ENCODE results near the gene EMP2. TPM values are rescaled to one million over a fixed set of nuclear protein-coding genes. Genes with fewer than 3 reads are reported as not detected.

Gene EMP2
- polyA plus RNA-seq, 2 donors, result 68.6 to 90.9 TPM

GRCh38 chr16:10581507-10581906 is 1.1 kb upstream of the EMP2 start:
- Histone ChIP-seq H3K36me3 (ENCODE audit: control insufficient read depth in 2 of 2, insufficient read depth in 2 of 2, low read length in 1 of 2) (no peaks in the 10 kb centered on the region), H3K4me1 (ENCODE audit: control insufficient read depth in 2 of 2, insufficient read depth in 2 of 2, low read length in 1 of 2) (peaks cover 13 to 19% of the 10 kb centered on the region in 2 donors), H3K27ac (ENCODE audit: low read depth in 2 of 2, low read length in 1 of 2) (peak overlapping the region; percentile 21 to 96), H3K9me3 (ENCODE audit: control insufficient read depth in 2 of 2, insufficient read depth in 1 of 2, low read depth in 1 of 2, low read length in 1 of 2) (no peaks in the 10 kb centered on the region), H3K27me3 (ENCODE audit: control insufficient read depth in 1 of 2, insufficient read depth in 2 of 2, low read length in 2 of 2) (no peaks in the 10 kb centered on the region), H3K4me3 (ENCODE audit: low read depth in 1 of 2, low read length in 2 of 2) (no peak overlapping the region)
- 60 to 75% methylated on average over 2 of the region's 2 CpGs for WGBS, 2 donors

GRCh38 chr16:10580883-10581247 is 467 bp upstream of the EMP2 start:
- peak overlapping the region; percentile 96 to 98 for H3K27ac ChIP-seq (ENCODE audit: low read depth in 2 of 2, low read length in 1 of 2)

GRCh38 chr16:10579575-10579964 is 828 bp downstream of the EMP2 start:
- H3K4me1 ChIP-seq (ENCODE audit: control insufficient read depth in 2 of 2, insufficient read depth in 2 of 2, low read length in 1 of 2), result peaks cover 13 to 20% of the 10 kb centered on the region in 2 donors
- peak overlapping the region; percentile 75 to 96 for H3K4me3 ChIP-seq (ENCODE audit: low read depth in 1 of 2, low read length in 2 of 2)
- H3K9me3 ChIP-seq (ENCODE audit: control insufficient read depth in 2 of 2, insufficient read depth in 1 of 2, low read depth in 1 of 2, low read length in 1 of 2), result no peaks in the 10 kb centered on the region
- H3K27me3 ChIP-seq (ENCODE audit: control insufficient read depth in 1 of 2, insufficient read depth in 2 of 2, low read length in 2 of 2), result no peaks in the 10 kb centered on the region
- no peaks in the 10 kb centered on the region for H3K36me3 ChIP-seq (ENCODE audit: control insufficient read depth in 2 of 2, insufficient read depth in 2 of 2, low read length in 1 of 2)
- peak overlapping the region; percentile 96 to 98 for H3K27ac ChIP-seq (ENCODE audit: low read depth in 2 of 2, low read length in 1 of 2)
- 11 to 19% methylated on average over 6 of the region's 6 CpGs for WGBS, 2 donors

More at GRCh38 chr16:10580883-10581247, 467 bp upstream of the EMP2 start:
- H3K4me3 ChIP-seq (ENCODE audit: low read depth in 1 of 2, low read length in 2 of 2), result peak overlapping the region; percentile 75 to 96
- 16 to 21% methylated on average over 7 of the region's 7 CpGs for WGBS, 2 donors
- no peaks in the 10 kb centered on the region for H3K36me3 ChIP-seq (ENCODE audit: control insufficient read depth in 2 of 2, insufficient read depth in 2 of 2, low read length in 1 of 2)
- H3K27me3 ChIP-seq (ENCODE audit: control insufficient read depth in 1 of 2, insufficient read depth in 2 of 2, low read length in 2 of 2), result no peaks in the 10 kb centered on the region
- no peaks in the 10 kb centered on the region for H3K9me3 ChIP-seq (ENCODE audit: control insufficient read depth in 2 of 2, insufficient read depth in 1 of 2, low read depth in 1 of 2, low read length in 1 of 2)
- peaks cover 13 to 20% of the 10 kb centered on the region in 2 donors for H3K4me1 ChIP-seq (ENCODE audit: control insufficient read depth in 2 of 2, insufficient read depth in 2 of 2, low read length in 1 of 2)

GRCh38 chr16:10578474-10579316 is 1.7 kb downstream of the EMP2 start:
- Histone ChIP-seq H3K9me3 (ENCODE audit: control insufficient read depth in 2 of 2, insufficient read depth in 1 of 2, low read depth in 1 of 2, low read length in 1 of 2) (no peaks in the 10 kb centered on the region), H3K4me1 (ENCODE audit: control insufficient read depth in 2 of 2, insufficient read depth in 2 of 2, low read length in 1 of 2) (peaks cover 13 to 20% of the 10 kb centered on the region in 2 donors), H3K27ac (ENCODE audit: low read depth in 2 of 2, low read length in 1 of 2) (peak overlapping the region; percentile 94 to 98), H3K27me3 (ENCODE audit: control insufficient read depth in 1 of 2, insufficient read depth in 2 of 2, low read length in 2 of 2) (no peaks in the 10 kb centered on the region), H3K4me3 (ENCODE audit: low read depth in 1 of 2, low read length in 2 of 2) (peak overlapping the region; percentile 75 to 96), H3K36me3 (ENCODE audit: control insufficient read depth in 2 of 2, insufficient read depth in 2 of 2, low read length in 1 of 2) (no peaks in the 10 kb centered on the region)
- 23 to 29% methylated on average over 20 of the region's 20 CpGs for WGBS, 2 donors

- 20 to 23% methylated on average over 17 of the region's 17 CpGs for WGBS, 2 donors
- H3K27ac ChIP-seq (ENCODE audit: low read depth in 2 of 2, low read length in 1 of 2), result peak overlapping the region; percentile 94 to 98
- no peaks in the 10 kb centered on the region for H3K27me3 ChIP-seq (ENCODE audit: control insufficient read depth in 1 of 2, insufficient read depth in 2 of 2, low read length in 2 of 2)
- no peaks in the 10 kb centered on the region for H3K9me3 ChIP-seq (ENCODE audit: control insufficient read depth in 2 of 2, insufficient read depth in 1 of 2, low read depth in 1 of 2, low read length in 1 of 2)
- peak overlapping the region; percentile 75 to 96 for H3K4me3 ChIP-seq (ENCODE audit: low read depth in 1 of 2, low read length in 2 of 2)
- no peaks in the 10 kb centered on the region for H3K36me3 ChIP-seq (ENCODE audit: control insufficient read depth in 2 of 2, insufficient read depth in 2 of 2, low read length in 1 of 2)
- H3K4me1 ChIP-seq (ENCODE audit: control insufficient read depth in 2 of 2, insufficient read depth in 2 of 2, low read length in 1 of 2), result peaks cover 13 to 20% of the 10 kb centered on the region in 2 donors
Measured at GRCh38 chr16:10577305-10578202, 2.8 kb downstream of the EMP2 start.

- H3K36me3 ChIP-seq (ENCODE audit: control insufficient read depth in 2 of 2, insufficient read depth in 2 of 2, low read length in 1 of 2), result peaks cover 1 to 2% of the 10 kb centered on the region in 2 donors
- H3K4me3 ChIP-seq (ENCODE audit: low read depth in 1 of 2, low read length in 2 of 2), result peak overlapping the region; percentile 75 to 96
- no peaks in the 10 kb centered on the region for H3K9me3 ChIP-seq (ENCODE audit: control insufficient read depth in 2 of 2, insufficient read depth in 1 of 2, low read depth in 1 of 2, low read length in 1 of 2)
- H3K4me1 ChIP-seq (ENCODE audit: control insufficient read depth in 2 of 2, insufficient read depth in 2 of 2, low read length in 1 of 2), result peaks cover 10 to 20% of the 10 kb centered on the region in 2 donors
- no peaks in the 10 kb centered on the region for H3K27me3 ChIP-seq (ENCODE audit: control insufficient read depth in 1 of 2, insufficient read depth in 2 of 2, low read length in 2 of 2)
- peak overlapping the region; percentile 46 to 94 for H3K27ac ChIP-seq (ENCODE audit: low read depth in 2 of 2, low read length in 1 of 2)
- 60 to 66% methylated on average over 17 of the region's 17 CpGs for WGBS, 2 donors
Measured at GRCh38 chr16:10576390-10577304, 3.8 kb downstream of the EMP2 start.

- H3K4me1 ChIP-seq (ENCODE audit: control insufficient read depth in 2 of 2, insufficient read depth in 2 of 2, low read length in 1 of 2), result peaks cover 10 to 16% of the 10 kb centered on the region in 2 donors
- no peak overlapping the region for H3K4me3 ChIP-seq (ENCODE audit: low read depth in 1 of 2, low read length in 2 of 2)
- no peaks in the 10 kb centered on the region for H3K27me3 ChIP-seq (ENCODE audit: control insufficient read depth in 1 of 2, insufficient read depth in 2 of 2, low read length in 2 of 2)
- WGBS, 2 donors, result 52 to 66% methylated on average over 4 of the region's 4 CpGs
- H3K27ac ChIP-seq (ENCODE audit: low read depth in 2 of 2, low read length in 1 of 2), result peak overlapping the region in 1 of 2 donors; percentile 35
- H3K9me3 ChIP-seq (ENCODE audit: control insufficient read depth in 2 of 2, insufficient read depth in 1 of 2, low read depth in 1 of 2, low read length in 1 of 2), result no peaks in the 10 kb centered on the region
- peaks cover 2 to 5% of the 10 kb centered on the region in 2 donors for H3K36me3 ChIP-seq (ENCODE audit: control insufficient read depth in 2 of 2, insufficient read depth in 2 of 2, low read length in 1 of 2)
Measured at GRCh38 chr16:10575506-10576130, 4.8 kb downstream of the EMP2 start.

- H3K27ac ChIP-seq (ENCODE audit: low read depth in 2 of 2, low read length in 1 of 2), result no peak overlapping the region
- peaks cover 7 to 13% of the 10 kb centered on the region in 2 donors for H3K4me1 ChIP-seq (ENCODE audit: control insufficient read depth in 2 of 2, insufficient read depth in 2 of 2, low read length in 1 of 2)
- no peak overlapping the region for H3K4me3 ChIP-seq (ENCODE audit: low read depth in 1 of 2, low read length in 2 of 2)
- no peaks in the 10 kb centered on the region for H3K27me3 ChIP-seq (ENCODE audit: control insufficient read depth in 1 of 2, insufficient read depth in 2 of 2, low read length in 2 of 2)
- no peaks in the 10 kb centered on the region for H3K9me3 ChIP-seq (ENCODE audit: control insufficient read depth in 2 of 2, insufficient read depth in 1 of 2, low read depth in 1 of 2, low read length in 1 of 2)
- whole genome bisulfite sequencing, 2 donors, result 77 to 82% methylated on average over 3 of the region's 3 CpGs
- peaks cover 2 to 8% of the 10 kb centered on the region in 2 donors for H3K36me3 ChIP-seq (ENCODE audit: control insufficient read depth in 2 of 2, insufficient read depth in 2 of 2, low read length in 1 of 2)
Measured at GRCh38 chr16:10572611-10573010, 7.8 kb downstream of the EMP2 start.

All from esophagus (tissue), 2 donors.